A673 (cell line): ENCODE data around the gene AAMP. TPM values are rescaled to one million over a fixed set of nuclear protein-coding genes. Genes with fewer than 3 reads are reported as not detected.

Source experiments
- BruUV-seq: library from RNA; stranded (reverse); fragments of 400-500 nt; replicated peaks from 2 replicates; lab custom pipeline; 2021; lab: Mats Ljungman, UMichigan
- CTCF ChIA-PET: fragments of 300-600 bp; sonication (Branson Sonifier 250); formaldehyde crosslinking; loops from one replicate; lab custom pipeline; 2022; ENCODE audit warnings: antibody characterized with exemption; lab: Charles Lee
- POLR2A ChIA-PET: fragments of 300-600 bp; sonication (Branson Sonifier 250); formaldehyde crosslinking; loops from one replicate; lab custom pipeline; 2022; ENCODE audit warnings: antibody characterized with exemption; ENCODE audit not compliant: low non-redundant PET; lab: Charles Lee
- DNase-seq: peaks from one replicate; pipeline ENCODE4 v3.0.0-alpha.2; 2015; ENCODE audit warnings: low spot score
- H3K27ac ChIP-seq: fragments of 200-600 bp; sonication (generic); 2 replicates; pipeline ENCODE4 v1.5.1; 2016; ENCODE audit warnings: mixed run types, low read depth, mild to moderate bottlenecking, mixed read lengths, antibody characterized with exemption, low read length; ENCODE audit not compliant: poor library complexity, severe bottlenecking
- H3K27me3 ChIP-seq: fragments of 200-600 bp; sonication (generic); replicated peaks from 2 replicates; pipeline ENCODE4 v1.6.1; 2017; ENCODE audit warnings: mixed run types, low read depth, mild to moderate bottlenecking, mixed read lengths, antibody characterized with exemption, low read length; ENCODE audit not compliant: insufficient read depth, poor library complexity
- H3K36me3 ChIP-seq: fragments of 200-600 bp; sonication (generic); 2 replicates; pipeline ENCODE4 v1.6.1; 2016; ENCODE audit warnings: mixed run types, mild to moderate bottlenecking, mixed read lengths, antibody characterized with exemption, low read length; ENCODE audit not compliant: insufficient read depth, poor library complexity, severe bottlenecking
- H3K4me1 ChIP-seq: fragments of 200-600 bp; sonication (generic); 2 replicates; pipeline ENCODE4 v1.6.1; 2017; ENCODE audit warnings: mixed run types, mild to moderate bottlenecking, mixed read lengths, antibody characterized with exemption, low read length; ENCODE audit not compliant: insufficient read depth, poor library complexity, severe bottlenecking
- H3K4me3 ChIP-seq: fragments of 200-600 bp; sonication (generic); 2 replicates; pipeline ENCODE4 v1.5.1; 2016; ENCODE audit warnings: low read depth, mixed run types, mild to moderate bottlenecking, mixed read lengths, low read length; ENCODE audit not compliant: poor library complexity, severe bottlenecking
- H3K9me3 ChIP-seq: fragments of 200-600 bp; sonication (generic); 2 replicates; pipeline ENCODE4 v1.6.1; 2016; ENCODE audit warnings: mixed run types, low read depth, mild to moderate bottlenecking, mixed read lengths, antibody characterized with exemption, low read length; ENCODE audit not compliant: poor library complexity, severe bottlenecking
- EZH2 ChIP-seq: fragments of 200-600 bp; sonication (generic); IDR thresholded peaks from 2 replicates; pipeline ENCODE4 v1.6.1; 2017; ENCODE audit warnings: borderline replicate concordance, low read depth, mild to moderate bottlenecking, mixed read lengths, antibody characterized with exemption, low read length; ENCODE audit not compliant: poor library complexity, severe bottlenecking
- intact Hi-C: fragments of 100-400 bp; cut with micrococcal nuclease; formaldehyde crosslinking; loops from one replicate; pipeline ENCODE4 v1.10.0; 2022; ENCODE audit not compliant: unreplicated experiment
- total RNA-seq: library from RNA; stranded (reverse); gene quantifications from 2 replicates; pipeline ENCODE4 v1.2.3, GENCODE V29; 2021
- TF ChIP-seq, protein P1 (sequence below): fragments of 300-800, 200-600 bp; sonication (generic); conservative IDR thresholded peaks from 2 replicates; pipeline ENCODE4 v1.5.1; 2017; ENCODE audit warnings: low read depth, mild to moderate bottlenecking, antibody characterized with exemption, low read length, moderate library complexity, mixed read lengths

AAMP gene
- total RNA-seq, 1 experiment from 2014 or later, result 74.7 TPM

DNA sequence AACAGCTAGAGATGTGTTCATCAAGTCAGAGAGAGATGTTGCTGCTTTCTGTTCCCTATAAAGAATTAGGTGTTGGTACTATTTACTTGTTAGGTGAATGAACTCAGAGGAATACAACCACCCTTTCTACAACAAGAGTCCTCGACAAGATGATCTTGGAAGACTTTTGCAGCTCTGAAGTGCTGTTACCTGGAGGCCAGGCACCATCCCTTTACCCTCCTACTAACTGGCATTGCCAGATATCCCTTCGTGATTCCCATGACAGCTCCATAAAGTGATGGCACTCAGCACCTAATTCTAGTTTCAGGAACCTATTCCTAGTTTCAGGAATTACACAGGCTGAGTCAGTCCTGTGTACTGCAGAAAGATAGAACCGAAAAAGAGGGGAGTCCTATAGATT is 43.0 kb downstream of the AAMP start:
- Histone ChIP-seq H3K36me3 (peaks cover 53% of the 10 kb centered on the region), H3K4me1 (peaks cover 36% of the 10 kb centered on the region), H3K9me3 (no peaks in the 10 kb centered on the region), H3K27me3 (no peaks in the 10 kb centered on the region), H3K27ac (no peak overlapping the region), H3K4me3 (no peak overlapping the region)
- no TSS peak for BruUV-seq
- no peak for TF ChIP-seq EZH2
- TF ChIP-seq, protein P1, sequence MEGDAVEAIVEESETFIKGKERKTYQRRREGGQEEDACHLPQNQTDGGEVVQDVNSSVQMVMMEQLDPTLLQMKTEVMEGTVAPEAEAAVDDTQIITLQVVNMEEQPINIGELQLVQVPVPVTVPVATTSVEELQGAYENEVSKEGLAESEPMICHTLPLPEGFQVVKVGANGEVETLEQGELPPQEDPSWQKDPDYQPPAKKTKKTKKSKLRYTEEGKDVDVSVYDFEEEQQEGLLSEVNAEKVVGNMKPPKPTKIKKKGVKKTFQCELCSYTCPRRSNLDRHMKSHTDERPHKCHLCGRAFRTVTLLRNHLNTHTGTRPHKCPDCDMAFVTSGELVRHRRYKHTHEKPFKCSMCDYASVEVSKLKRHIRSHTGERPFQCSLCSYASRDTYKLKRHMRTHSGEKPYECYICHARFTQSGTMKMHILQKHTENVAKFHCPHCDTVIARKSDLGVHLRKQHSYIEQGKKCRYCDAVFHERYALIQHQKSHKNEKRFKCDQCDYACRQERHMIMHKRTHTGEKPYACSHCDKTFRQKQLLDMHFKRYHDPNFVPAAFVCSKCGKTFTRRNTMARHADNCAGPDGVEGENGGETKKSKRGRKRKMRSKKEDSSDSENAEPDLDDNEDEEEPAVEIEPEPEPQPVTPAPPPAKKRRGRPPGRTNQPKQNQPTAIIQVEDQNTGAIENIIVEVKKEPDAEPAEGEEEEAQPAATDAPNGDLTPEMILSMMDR, result no peak
- POLR2A ChIA-PET, result no interaction called here
- no peak for DNase-seq
- intact Hi-C loops, result no loop called here
- CTCF ChIA-PET, result interaction anchor here (0.6 kb wide), 1 partner anchor 192 kb away, joined by 4 read pairs; no protein-coding TSS in a partner anchor

DNA sequence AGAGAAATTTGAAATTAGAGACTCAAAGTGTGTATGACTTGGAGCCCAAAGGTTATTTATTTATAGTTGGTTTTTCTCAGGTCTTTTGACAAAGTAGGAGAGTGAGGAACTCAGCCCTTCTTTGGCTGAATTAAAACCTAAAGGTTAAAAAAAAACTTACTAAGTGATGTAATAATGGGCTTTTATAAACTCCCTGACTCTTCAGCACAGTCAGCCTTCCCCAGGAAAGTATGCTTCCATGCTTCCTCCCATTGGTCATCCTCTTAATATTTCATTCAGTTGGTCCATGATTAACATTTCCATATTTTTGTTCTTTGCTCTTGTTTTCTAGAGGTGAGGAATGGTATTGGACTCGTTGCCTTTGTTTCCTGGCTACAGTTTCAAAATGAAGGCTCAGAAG is 45.8 kb downstream of the AAMP start:
- Histone ChIP-seq H3K4me1 (peaks cover 43% of the 10 kb centered on the region), H3K27me3 (no peaks in the 10 kb centered on the region), H3K9me3 (no peaks in the 10 kb centered on the region), H3K27ac (no peak overlapping the region), H3K4me3 (no peak overlapping the region), H3K36me3 (peaks cover 36% of the 10 kb centered on the region)
- no TSS peak for BruUV-seq
- CTCF ChIA-PET, result no interaction called here
- POLR2A ChIA-PET, result no interaction called here
- TF ChIP-seq, protein P1, result no peak
- TF ChIP-seq EZH2, result no peak
- intact Hi-C loops, result no loop called here
- DNase-seq, result no peak

DNA sequence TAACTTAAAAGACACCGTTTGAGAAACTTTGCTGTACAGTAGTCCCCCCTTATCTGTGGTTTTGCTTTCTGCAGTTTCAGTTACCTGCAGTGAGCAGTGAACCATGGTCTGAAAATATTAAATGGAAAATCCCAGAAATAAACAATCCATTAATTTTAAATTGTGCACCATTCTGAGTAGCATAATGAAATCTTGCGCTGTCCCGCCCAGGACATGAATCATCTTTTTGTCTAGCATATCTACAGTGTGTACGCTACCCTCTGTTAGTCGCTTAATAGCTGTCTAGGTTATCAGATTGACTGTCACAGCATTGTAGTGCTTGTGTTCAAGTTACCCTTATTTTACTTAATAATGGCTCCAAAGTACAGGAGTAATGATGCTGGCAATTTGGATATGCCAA is 46.9 kb downstream of the AAMP start:
- Histone ChIP-seq H3K27ac (peak overlapping the region; percentile 18), H3K9me3 (no peaks in the 10 kb centered on the region), H3K27me3 (no peaks in the 10 kb centered on the region), H3K4me3 (no peak overlapping the region), H3K4me1 (peaks cover 42% of the 10 kb centered on the region), H3K36me3 (peaks cover 27% of the 10 kb centered on the region)
- POLR2A ChIA-PET, result no interaction called here
- intact Hi-C loops, result no loop called here
- CTCF ChIA-PET, result no interaction called here
- no TSS peak for BruUV-seq
- DNase-seq, result peak; percentile 8
- TF ChIP-seq EZH2, result no peak
- TF ChIP-seq, protein P1, result no peak
